NB4 (cell line): ENCODE results near the gene NTNG1.

Source experiments
- MYC ChIP-seq: IDR thresholded peaks from 2 replicates; pipeline ENCODE4 v1.6.1; 2011; ENCODE audit warnings: low read depth, low read length
- POLR2A ChIP-seq: IDR thresholded peaks from 2 replicates; pipeline ENCODE4 v1.6.1; 2011; ENCODE audit warnings: mild to moderate bottlenecking; ENCODE audit not compliant: insufficient read length; ENCODE audit errors: extremely low read depth
- TF ChIP-seq, protein P1 (sequence below): IDR thresholded peaks from one replicate; pipeline ENCODE4 v1.5.1; 2012; ENCODE audit warnings: low read depth, low read length
- TF ChIP-seq, protein P2 (sequence below): IDR thresholded peaks from 2 replicates; pipeline ENCODE4 v1.6.1; 2011; ENCODE audit warnings: low read depth, low read length

DNA sequence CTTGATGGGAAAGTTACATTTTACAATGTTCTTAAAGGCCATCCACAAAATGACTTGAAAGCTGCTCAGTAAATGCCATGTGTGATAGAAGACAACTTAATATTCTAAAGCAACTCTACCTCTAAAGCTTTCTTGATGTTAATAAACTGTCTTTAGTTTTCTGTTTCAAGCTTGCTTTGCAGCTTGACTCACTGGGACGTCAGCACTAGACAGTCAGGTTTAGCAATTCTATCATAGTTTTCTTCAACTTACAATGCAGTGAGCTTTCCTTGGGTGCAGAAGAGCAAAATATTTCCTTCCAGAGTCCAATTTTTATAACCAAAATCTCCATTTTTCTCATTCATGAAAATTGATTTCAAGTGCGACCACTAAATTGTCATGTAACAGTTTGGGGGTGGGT, 273.1 kb downstream of the NTNG1 start:
- TF ChIP-seq, protein P1, sequence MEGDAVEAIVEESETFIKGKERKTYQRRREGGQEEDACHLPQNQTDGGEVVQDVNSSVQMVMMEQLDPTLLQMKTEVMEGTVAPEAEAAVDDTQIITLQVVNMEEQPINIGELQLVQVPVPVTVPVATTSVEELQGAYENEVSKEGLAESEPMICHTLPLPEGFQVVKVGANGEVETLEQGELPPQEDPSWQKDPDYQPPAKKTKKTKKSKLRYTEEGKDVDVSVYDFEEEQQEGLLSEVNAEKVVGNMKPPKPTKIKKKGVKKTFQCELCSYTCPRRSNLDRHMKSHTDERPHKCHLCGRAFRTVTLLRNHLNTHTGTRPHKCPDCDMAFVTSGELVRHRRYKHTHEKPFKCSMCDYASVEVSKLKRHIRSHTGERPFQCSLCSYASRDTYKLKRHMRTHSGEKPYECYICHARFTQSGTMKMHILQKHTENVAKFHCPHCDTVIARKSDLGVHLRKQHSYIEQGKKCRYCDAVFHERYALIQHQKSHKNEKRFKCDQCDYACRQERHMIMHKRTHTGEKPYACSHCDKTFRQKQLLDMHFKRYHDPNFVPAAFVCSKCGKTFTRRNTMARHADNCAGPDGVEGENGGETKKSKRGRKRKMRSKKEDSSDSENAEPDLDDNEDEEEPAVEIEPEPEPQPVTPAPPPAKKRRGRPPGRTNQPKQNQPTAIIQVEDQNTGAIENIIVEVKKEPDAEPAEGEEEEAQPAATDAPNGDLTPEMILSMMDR = no peak
- TF ChIP-seq POLR2A (no peak), MYC (no peak)
- TF ChIP-seq, protein P2, sequence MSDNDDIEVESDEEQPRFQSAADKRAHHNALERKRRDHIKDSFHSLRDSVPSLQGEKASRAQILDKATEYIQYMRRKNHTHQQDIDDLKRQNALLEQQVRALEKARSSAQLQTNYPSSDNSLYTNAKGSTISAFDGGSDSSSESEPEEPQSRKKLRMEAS = no peak
